SW 1271 (cell line): ENCODE results near the gene MNT.
A peak's percentile ranks its signal among the peaks of the same experiment; 100 is the strongest.
"Not testable (repeated sequence)": the region's sequence is repeated elsewhere in the genome, so short reads cannot be mapped to it uniquely, and the experiment has no call there.

Experiments
- DNase-seq, 2 experiments: peaks; one replicate each; lab custom pipeline; 2025; lab: John Stamatoyannopoulos, UW

The MNT gene

GRCh38 chr17:2400877-2401425, at the start of gene MNT:
Gene MNT (minus strand): TSS chr17:2401060. CDS start chr17:2400712, 348 bp downstream.
- DNase-seq = peak; percentile 86 to 93

- no peak for DNase-seq
Measured at GRCh38 chr17:2450016-2450650, 49.3 kb upstream of the MNT start.

GRCh38 chr17:2449486-2449885, 48.6 kb upstream of the MNT start:
- DNase-seq = no peak

- not testable (repeated sequence) for DNase-seq
Measured at GRCh38 chr17:2447479-2447878, 46.6 kb upstream of the MNT start.

- no peak for DNase-seq
Measured at GRCh38 chr17:2445638-2446037, 44.8 kb upstream of the MNT start.

- no peak for DNase-seq
Measured at GRCh38 chr17:2444382-2444781, 43.5 kb upstream of the MNT start.

- no peak for DNase-seq
Measured at GRCh38 chr17:2442166-2442565, 41.3 kb upstream of the MNT start.

- no peak for DNase-seq
Measured at GRCh38 chr17:2440930-2441329, 40.1 kb upstream of the MNT start.

- not testable (repeated sequence) for DNase-seq
Measured at GRCh38 chr17:2439997-2440396, 39.1 kb upstream of the MNT start.

- DNase-seq = no peak
Measured at GRCh38 chr17:2438823-2439222, 38.0 kb upstream of the MNT start.

- no peak for DNase-seq
Measured at GRCh38 chr17:2436316-2436905, 35.6 kb upstream of the MNT start.

GRCh38 chr17:2435862-2436261, 35.0 kb upstream of the MNT start:
- DNase-seq = no peak

GRCh38 chr17:2435181-2435741, 34.4 kb upstream of the MNT start:
- no peak for DNase-seq

GRCh38 chr17:2433696-2434095, 32.8 kb upstream of the MNT start:
- DNase-seq = no peak

GRCh38 chr17:2427910-2428309, 27.1 kb upstream of the MNT start:
- DNase-seq = no peak

GRCh38 chr17:2427215-2427614, 26.4 kb upstream of the MNT start:
- DNase-seq = no peak

- DNase-seq = no peak
Measured at GRCh38 chr17:2423271-2423670, 22.4 kb upstream of the MNT start.

GRCh38 chr17:2421315-2422147, 20.7 kb upstream of the MNT start:
- no peak for DNase-seq

GRCh38 chr17:2420176-2420575, 19.3 kb upstream of the MNT start:
- DNase-seq = no peak

- DNase-seq = no peak
Measured at GRCh38 chr17:2419486-2419885, 18.6 kb upstream of the MNT start.

- DNase-seq = no peak
Measured at GRCh38 chr17:2418572-2418971, 17.7 kb upstream of the MNT start.

- peak; percentile 40 to 75 for DNase-seq
Measured at GRCh38 chr17:2416010-2416734, 15.3 kb upstream of the MNT start.
